ENCODE data around the gene ACVR1B. TPM values are rescaled to one million over a fixed set of nuclear protein-coding genes. Genes with fewer than 3 reads are reported as not detected.
A peak's percentile ranks its signal among the peaks of the same experiment; 100 is the strongest.

The ACVR1B gene
- total RNA-seq, 1 experiment from 2014 or later: 14.1 TPM

- peak; percentile 95 for DNase-seq
- Histone ChIP-seq H3K4me3 (ENCODE audit: insufficient read depth, low read depth, low read length) (peak within 1 kb of the TSS; percentile 51), H3K27me3 (ENCODE audit: control insufficient read depth, insufficient read depth, low read length) (peaks cover 46% of the 10 kb centered on the region)
Measured at GRCh38 chr12:52006726-52007157, 55.2 kb downstream of the ACVR1B start, which contains the start of gene TAMALIN. Gene TAMALIN (plus strand): TSS chr12:52006946. CDS start chr12:52007020, 74 bp downstream.

GRCh38 chr12:52007158-52007921 lies 55.8 kb downstream of the ACVR1B start:
- H3K4me3 ChIP-seq (ENCODE audit: insufficient read depth, low read depth, low read length): peak overlapping the region; percentile 51
- peak; percentile 80 for DNase-seq
- no peaks in the 10 kb centered on the region for H3K36me3 ChIP-seq (replicated peaks; ENCODE audit: control insufficient read depth, insufficient read depth, low read length)
- peaks cover 46% of the 10 kb centered on the region for H3K27me3 ChIP-seq (ENCODE audit: control insufficient read depth, insufficient read depth, low read length)

More at GRCh38 chr12:52006726-52007157, 55.2 kb downstream of the ACVR1B start, which contains the start of gene TAMALIN:
- no peaks in the 10 kb centered on the region for H3K36me3 ChIP-seq (replicated peaks; ENCODE audit: control insufficient read depth, insufficient read depth, low read length)

GRCh38 chr12:52007982-52008510 lies 56.5 kb downstream of the ACVR1B start:
- Histone ChIP-seq H3K27me3 (ENCODE audit: control insufficient read depth, insufficient read depth, low read length) (peaks cover 46% of the 10 kb centered on the region), H3K36me3 (replicated peaks; ENCODE audit: control insufficient read depth, insufficient read depth, low read length) (no peaks in the 10 kb centered on the region), H3K4me3 (ENCODE audit: insufficient read depth, low read depth, low read length) (no peak overlapping the region; the same call in 1 of the 2 replicates)
- DNase-seq: peak; percentile 50

GRCh38 chr12:52009081-52009751 lies 57.7 kb downstream of the ACVR1B start:
- peak; percentile 52 for DNase-seq
- H3K36me3 ChIP-seq (replicated peaks; ENCODE audit: control insufficient read depth, insufficient read depth, low read length): no peaks in the 10 kb centered on the region
- H3K27me3 ChIP-seq (ENCODE audit: control insufficient read depth, insufficient read depth, low read length): peaks cover 52% of the 10 kb centered on the region
- H3K4me3 ChIP-seq (ENCODE audit: insufficient read depth, low read depth, low read length): no peak overlapping the region

GRCh38 chr12:52010152-52010622 lies 58.7 kb downstream of the ACVR1B start:
- Histone ChIP-seq H3K4me3 (ENCODE audit: insufficient read depth, low read depth, low read length) (no peak overlapping the region), H3K27me3 (ENCODE audit: control insufficient read depth, insufficient read depth, low read length) (peaks cover 53% of the 10 kb centered on the region), H3K36me3 (replicated peaks; ENCODE audit: control insufficient read depth, insufficient read depth, low read length) (no peaks in the 10 kb centered on the region)
- DNase-seq: peak; percentile 97

GRCh38 chr12:52010692-52011601 lies 59.4 kb downstream of the ACVR1B start:
- DNase-seq: peak; percentile 39
- H3K4me3 ChIP-seq (ENCODE audit: insufficient read depth, low read depth, low read length): no peak overlapping the region
- no peaks in the 10 kb centered on the region for H3K36me3 ChIP-seq (replicated peaks; ENCODE audit: control insufficient read depth, insufficient read depth, low read length)
- peaks cover 52% of the 10 kb centered on the region for H3K27me3 ChIP-seq (ENCODE audit: control insufficient read depth, insufficient read depth, low read length)

- H3K4me3 ChIP-seq (ENCODE audit: insufficient read depth, low read depth, low read length): no peak overlapping the region
- peaks cover 48% of the 10 kb centered on the region for H3K27me3 ChIP-seq (ENCODE audit: control insufficient read depth, insufficient read depth, low read length)
- DNase-seq: no peak
- no peaks in the 10 kb centered on the region for H3K36me3 ChIP-seq (replicated peaks; ENCODE audit: control insufficient read depth, insufficient read depth, low read length)
Measured at GRCh38 chr12:52011602-52012214, 60.2 kb downstream of the ACVR1B start.

GRCh38 chr12:52013626-52014310 lies 62.3 kb downstream of the ACVR1B start:
- H3K4me3 ChIP-seq (ENCODE audit: insufficient read depth, low read depth, low read length): no peak overlapping the region
- DNase-seq: no peak
- peaks cover 29% of the 10 kb centered on the region for H3K27me3 ChIP-seq (ENCODE audit: control insufficient read depth, insufficient read depth, low read length)

GRCh38 chr12:52014567-52015530 lies 63.4 kb downstream of the ACVR1B start:
- no peaks in the 10 kb centered on the region for H3K36me3 ChIP-seq (replicated peaks; ENCODE audit: control insufficient read depth, insufficient read depth, low read length)
- no peak for DNase-seq
- H3K27me3 ChIP-seq (ENCODE audit: control insufficient read depth, insufficient read depth, low read length): peaks cover 23% of the 10 kb centered on the region
- H3K4me3 ChIP-seq (ENCODE audit: insufficient read depth, low read depth, low read length): peak overlapping the region; percentile 36

More at GRCh38 chr12:52013626-52014310, 62.3 kb downstream of the ACVR1B start:
- no peaks in the 10 kb centered on the region for H3K36me3 ChIP-seq (replicated peaks; ENCODE audit: control insufficient read depth, insufficient read depth, low read length)

- DNase-seq: no peak
- Histone ChIP-seq H3K36me3 (replicated peaks; ENCODE audit: control insufficient read depth, insufficient read depth, low read length) (no peaks in the 10 kb centered on the region), H3K4me3 (ENCODE audit: insufficient read depth, low read depth, low read length) (no peak overlapping the region), H3K27me3 (ENCODE audit: control insufficient read depth, insufficient read depth, low read length) (peaks cover 25% of the 10 kb centered on the region)
Measured at GRCh38 chr12:52015532-52016041, 64.1 kb downstream of the ACVR1B start.

- DNase-seq: no peak
Measured at GRCh38 chr12:52018433-52019112, 67.1 kb downstream of the ACVR1B start.

More at GRCh38 chr12:52018433-52019112, 67.1 kb downstream of the ACVR1B start:
- peaks cover 45% of the 10 kb centered on the region for H3K27me3 ChIP-seq (ENCODE audit: control insufficient read depth, insufficient read depth, low read length)
- H3K4me3 ChIP-seq (ENCODE audit: insufficient read depth, low read depth, low read length): no peak overlapping the region
- H3K36me3 ChIP-seq (replicated peaks; ENCODE audit: control insufficient read depth, insufficient read depth, low read length): no peaks in the 10 kb centered on the region
